ENCODE results near the gene OR2AT4. TPM values are rescaled to one million over a fixed set of nuclear protein-coding genes. Genes with fewer than 3 reads are reported as not detected.

Gene OR2AT4
- total and polyA plus RNA-seq, 2 of the 4 experiments (the other 2 are of a cell fraction): not detected

DNA sequence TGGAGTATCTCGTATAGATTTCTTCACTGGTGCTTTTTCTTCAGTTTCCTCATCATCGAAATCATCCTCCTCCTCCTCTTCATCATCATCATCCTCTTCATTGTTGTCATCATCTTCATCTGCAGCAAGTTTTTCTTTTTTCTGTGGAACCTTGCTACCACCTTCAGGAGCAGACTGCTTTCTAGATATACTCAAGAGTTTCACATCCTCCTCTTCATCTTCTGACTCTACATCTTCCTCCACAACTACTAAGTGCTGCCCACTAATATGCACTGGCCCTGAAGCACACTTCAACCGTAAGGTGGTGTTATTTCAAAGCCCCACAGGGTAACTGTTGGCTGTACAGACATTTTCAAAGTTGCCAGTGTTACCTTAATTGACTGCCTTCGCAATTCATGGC lies 17.1 kb downstream of the OR2AT4 start:
- no peak overlapping the region for H3K23ac ChIP-seq (ENCODE audit: low read depth, low read length)
- DNase-seq (no peak), ATAC-seq (ENCODE audit: low read depth) (no peak)
- no peak overlapping the region for H2AFZ ChIP-seq (replicated peaks; ENCODE audit: low read length, poor library complexity)
- ChIA-PET POLR2A (ENCODE audit: unreplicated experiment) (no interaction called here), CTCF (no interaction called here)
- no peak overlapping the region for H3K27ac ChIP-seq (ENCODE audit: insufficient read depth, low read length)
- intact Hi-C loops (cut with micrococcal nuclease): no loop called here
- H3K9ac ChIP-seq (ENCODE audit: low read depth, low read length): no peak overlapping the region
- no peak overlapping the region for H4K5ac ChIP-seq (ENCODE audit: low read depth, low read length)
- H2BK120ac ChIP-seq (ENCODE audit: low read depth, low read length): no peak overlapping the region
- H3K27me3 ChIP-seq (ENCODE audit: control insufficient read depth, insufficient read depth, low read length): peaks cover 20% of the 10 kb centered on the region
- no peak overlapping the region for H3K4me3 ChIP-seq (ENCODE audit: insufficient read depth, low read depth, low read length)
- no peak overlapping the region for H2BK5ac ChIP-seq (ENCODE audit: low read depth, low read length, poor library complexity, severe bottlenecking)
- no peak overlapping the region for H3K14ac ChIP-seq (replicated peaks; ENCODE audit: low read depth, low read length)
- H2BK15ac ChIP-seq (ENCODE audit: low read depth, low read length): no peak overlapping the region
- no peak overlapping the region for H4K8ac ChIP-seq (ENCODE audit: low read depth in 2 of 2, low read length in 2 of 2)
- H4K20me1 ChIP-seq (ENCODE audit: insufficient read depth, low read length): no peaks in the 10 kb centered on the region
- no peak overlapping the region for H2AK5ac ChIP-seq (ENCODE audit: low read depth, low read length)
- no peak overlapping the region for H3K56ac ChIP-seq (ENCODE audit: extremely low read depth, insufficient read depth, low read length)
- in situ Hi-C loops (cut with MboI; ENCODE audit: low sequenced_read_pairs): no loop called here
- no peaks in the 10 kb centered on the region for H3K4me1 ChIP-seq (ENCODE audit: control insufficient read depth, insufficient read depth, low read length)
- WGBS, 2 experiments (ENCODE audit: extremely low coverage in 2 of 2, insufficient read length in 1 of 2): 75% methylated on average over 3 of the region's 4 CpGs; no CpG with 5 or more reads in 1 of the 2 experiments
- BruUV-seq (replicated peaks): no TSS peak
- TF ChIP-seq MAFK (IDR thresholded peaks at IDR 0.05; ENCODE audit: low read depth, low read length) (no peak), SMC3 (IDR thresholded peaks at IDR 0.05; ENCODE audit: low read depth, low read length) (no peak), RCOR1 (IDR thresholded peaks at IDR 0.05; ENCODE audit: insufficient replicate concordance, low read length) (no peak), POLR2A (IDR thresholded peaks at IDR 0.05; ENCODE audit: low read depth, low read length) (no peak), NFE2L2 (IDR thresholded peaks at IDR 0.05; ENCODE audit: low read depth, low read length) (no peak), RAD21 (IDR thresholded peaks at IDR 0.05; ENCODE audit: low read length) (no peak), CEBPB (IDR thresholded peaks at IDR 0.05; ENCODE audit: low read depth, low read length) (no peak)
- dilution Hi-C loops (cut with HindIII; ENCODE audit: low sequenced_read_pairs, unreplicated experiment): no loop called here
- no peak overlapping the region for H3K4ac ChIP-seq (ENCODE audit: low read depth, low read length)
- no peaks in the 10 kb centered on the region for H3K9me3 ChIP-seq (ENCODE audit: control insufficient read depth, insufficient read depth, low read length)
- no peak overlapping the region for H2BK20ac ChIP-seq (ENCODE audit: low read depth, low read length)
- H3K18ac ChIP-seq (ENCODE audit: low read depth, low read length): no peak overlapping the region
- H2AK9ac ChIP-seq (replicated peaks; ENCODE audit: low read depth, low read length, poor library complexity): no peak overlapping the region
- no peaks in the 10 kb centered on the region for H3K9me1 ChIP-seq (ENCODE audit: insufficient read depth, low read length)
- H3K4me2 ChIP-seq (ENCODE audit: low read depth, low read length): no peak overlapping the region
- no peak overlapping the region for H4K91ac ChIP-seq (ENCODE audit: insufficient read depth, low read depth, low read length)
- H3K79me1 ChIP-seq (ENCODE audit: low read depth in 1 of 2, low read length in 2 of 2): no peaks in the 10 kb centered on the region
- no peaks in the 10 kb centered on the region for H3K36me3 ChIP-seq (ENCODE audit: control insufficient read depth, insufficient read depth, low read length)

All from IMR-90 (cell line).